ENCODE measurements around the gene PLGRKT.
"Not testable (repeated sequence)": the region's sequence is repeated elsewhere in the genome, so short reads cannot be mapped to it uniquely, and the experiment has no call there.

PLGRKT gene

GRCh38 chr9:5382479-5382878 is 55.2 kb downstream of the PLGRKT start:
- DNase-seq (ENCODE audit: low read depth in 2 of 2): no peak

GRCh38 chr9:5375790-5376477 is 61.8 kb downstream of the PLGRKT start:
- DNase-seq (ENCODE audit: low read depth in 2 of 2): no peak

DNA sequence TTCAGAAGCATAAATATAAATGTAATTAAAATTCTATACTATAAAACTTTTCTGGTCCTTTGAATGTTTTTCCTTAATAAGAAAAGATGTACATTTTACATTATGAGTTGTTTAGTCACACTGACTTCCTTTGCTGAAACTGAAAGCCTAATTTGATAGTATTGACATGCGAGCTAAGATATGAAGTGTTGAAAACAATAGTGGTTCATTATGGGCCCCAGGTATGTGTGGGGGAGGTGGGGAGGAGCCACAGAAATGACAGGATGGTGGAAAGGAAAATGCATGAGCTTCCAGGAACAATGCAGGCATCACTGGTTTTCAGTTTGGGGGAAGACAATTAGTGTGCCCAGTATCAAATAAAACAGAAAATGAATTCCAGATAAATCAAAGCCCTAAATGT is 62.6 kb downstream of the PLGRKT start:
- peak in 1 of 2 experiments; percentile 28 for DNase-seq (ENCODE audit: low read depth in 2 of 2)

GRCh38 chr9:5364294-5365024 is 73.3 kb downstream of the PLGRKT start:
- DNase-seq (ENCODE audit: low read depth in 2 of 2): no peak

DNA sequence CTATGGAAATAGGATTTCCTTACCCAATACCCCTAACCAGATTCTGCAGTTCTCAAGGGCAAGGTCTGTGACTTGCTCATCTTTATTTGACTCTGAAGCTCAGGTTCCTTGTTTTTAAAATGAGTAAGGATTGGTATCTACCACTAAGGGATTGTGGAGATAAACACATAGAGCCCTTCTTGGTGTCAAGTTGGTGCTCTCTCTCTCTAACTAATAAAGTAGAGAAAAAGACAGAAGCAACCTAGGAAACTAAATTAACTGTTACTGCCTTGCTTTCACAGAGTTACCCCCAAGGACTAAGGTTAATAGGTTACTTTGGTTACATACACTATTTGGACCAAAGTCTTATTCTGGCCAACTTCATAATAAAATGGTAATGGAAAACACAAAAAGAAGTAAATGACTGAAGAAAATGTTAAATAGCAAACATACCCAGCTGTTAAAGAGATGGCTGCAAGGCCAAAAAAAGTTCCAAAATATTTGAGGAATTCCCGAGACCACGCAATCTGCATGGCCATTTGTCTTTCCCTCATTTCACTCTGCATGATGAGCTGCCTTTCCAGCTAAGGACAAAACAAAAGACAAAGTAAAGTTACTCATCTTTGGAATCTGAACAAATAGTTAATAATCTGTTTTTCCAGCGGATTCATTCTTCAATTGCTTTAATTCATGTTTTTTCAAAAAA is 76.3 kb downstream of the PLGRKT start:
- DNase-seq (ENCODE audit: low read depth in 2 of 2): no peak

DNA sequence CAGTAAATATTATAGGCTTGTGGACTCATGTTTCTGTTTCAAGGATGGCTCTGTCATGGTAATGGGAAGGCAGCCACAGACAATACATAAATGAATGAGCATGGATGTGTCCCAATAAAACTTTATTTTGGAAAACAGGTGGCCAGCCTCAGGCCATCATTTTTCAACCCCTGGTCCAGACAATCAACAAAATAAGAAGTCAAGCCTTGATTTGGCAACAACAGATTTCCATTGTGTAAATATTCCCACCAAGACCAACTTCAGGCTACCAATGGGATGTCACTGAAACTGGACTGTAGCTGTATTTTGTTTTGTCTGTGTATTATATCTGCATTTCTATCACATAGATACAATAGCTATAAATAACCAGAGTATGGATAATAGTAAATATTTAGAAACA is 77.4 kb downstream of the PLGRKT start:
- no peak for DNase-seq (ENCODE audit: low read depth in 2 of 2)

- no peak for DNase-seq (ENCODE audit: low read depth in 2 of 2)
These were observed 80.2 kb downstream of the PLGRKT start for GRCh38 chr9:5357431-5358105.

DNA sequence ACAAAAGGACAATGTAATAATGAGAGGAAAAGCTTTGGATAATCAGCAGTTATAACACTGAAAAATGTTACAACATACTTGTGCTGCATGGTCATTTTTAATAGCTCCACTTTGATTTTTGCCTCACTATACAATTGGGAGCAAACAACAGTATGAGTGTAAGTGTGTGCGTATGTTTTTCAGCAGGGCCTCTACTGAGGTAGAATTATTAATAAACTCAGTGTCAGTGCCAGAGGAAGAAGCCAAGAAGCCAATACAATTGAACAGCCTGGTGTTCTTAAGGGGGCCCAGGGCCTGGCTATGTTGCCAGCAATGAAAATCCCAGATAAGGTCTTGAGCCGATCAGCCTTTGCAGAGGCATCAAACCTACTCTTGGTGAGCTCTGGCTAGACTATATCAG is 81.9 kb downstream of the PLGRKT start:
- DNase-seq (ENCODE audit: low read depth in 2 of 2): no peak

DNA sequence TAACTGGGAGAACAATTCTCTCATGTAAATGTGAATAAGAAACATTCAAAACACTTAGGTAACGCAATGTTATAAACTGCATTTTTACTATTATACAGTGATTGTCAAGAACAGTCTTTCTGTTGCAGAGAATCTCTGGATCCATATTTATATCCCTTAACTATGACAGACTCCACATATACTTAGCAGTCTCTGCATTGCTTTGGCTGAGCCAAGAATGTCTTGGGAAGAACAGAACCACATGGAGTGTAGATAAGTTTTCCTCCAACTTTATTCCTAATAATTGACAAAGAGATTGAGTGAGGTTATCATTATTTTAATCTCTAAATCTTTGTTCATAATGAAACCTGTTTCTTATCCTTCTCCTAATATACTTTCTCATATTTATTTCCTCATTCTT is 82.5 kb downstream of the PLGRKT start:
- no peak for DNase-seq (ENCODE audit: low read depth in 2 of 2)

DNA sequence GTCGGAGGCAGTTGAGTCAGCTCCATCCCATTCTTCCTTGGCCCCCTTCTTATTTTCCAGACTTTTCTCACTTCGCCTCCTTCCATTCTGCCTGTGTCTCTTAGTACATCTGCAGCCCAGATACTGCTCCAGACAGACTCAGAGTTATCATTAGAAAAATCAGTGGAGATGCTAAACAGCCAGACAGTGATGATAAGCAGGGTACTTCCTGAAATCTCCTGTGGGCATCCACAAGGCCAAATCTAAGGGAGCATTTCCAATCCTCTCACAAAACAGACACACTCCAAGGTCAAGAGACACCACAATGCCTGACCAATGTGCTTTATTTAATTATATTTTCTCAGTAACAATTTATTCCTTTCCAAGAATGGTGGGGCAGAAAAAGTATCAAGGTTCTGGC is 83.5 kb downstream of the PLGRKT start:
- DNase-seq (ENCODE audit: low read depth in 2 of 2): no peak

GRCh38 chr9:5352637-5353248 is 85.0 kb downstream of the PLGRKT start:
- DNase-seq (ENCODE audit: low read depth in 2 of 2): no peak

DNA sequence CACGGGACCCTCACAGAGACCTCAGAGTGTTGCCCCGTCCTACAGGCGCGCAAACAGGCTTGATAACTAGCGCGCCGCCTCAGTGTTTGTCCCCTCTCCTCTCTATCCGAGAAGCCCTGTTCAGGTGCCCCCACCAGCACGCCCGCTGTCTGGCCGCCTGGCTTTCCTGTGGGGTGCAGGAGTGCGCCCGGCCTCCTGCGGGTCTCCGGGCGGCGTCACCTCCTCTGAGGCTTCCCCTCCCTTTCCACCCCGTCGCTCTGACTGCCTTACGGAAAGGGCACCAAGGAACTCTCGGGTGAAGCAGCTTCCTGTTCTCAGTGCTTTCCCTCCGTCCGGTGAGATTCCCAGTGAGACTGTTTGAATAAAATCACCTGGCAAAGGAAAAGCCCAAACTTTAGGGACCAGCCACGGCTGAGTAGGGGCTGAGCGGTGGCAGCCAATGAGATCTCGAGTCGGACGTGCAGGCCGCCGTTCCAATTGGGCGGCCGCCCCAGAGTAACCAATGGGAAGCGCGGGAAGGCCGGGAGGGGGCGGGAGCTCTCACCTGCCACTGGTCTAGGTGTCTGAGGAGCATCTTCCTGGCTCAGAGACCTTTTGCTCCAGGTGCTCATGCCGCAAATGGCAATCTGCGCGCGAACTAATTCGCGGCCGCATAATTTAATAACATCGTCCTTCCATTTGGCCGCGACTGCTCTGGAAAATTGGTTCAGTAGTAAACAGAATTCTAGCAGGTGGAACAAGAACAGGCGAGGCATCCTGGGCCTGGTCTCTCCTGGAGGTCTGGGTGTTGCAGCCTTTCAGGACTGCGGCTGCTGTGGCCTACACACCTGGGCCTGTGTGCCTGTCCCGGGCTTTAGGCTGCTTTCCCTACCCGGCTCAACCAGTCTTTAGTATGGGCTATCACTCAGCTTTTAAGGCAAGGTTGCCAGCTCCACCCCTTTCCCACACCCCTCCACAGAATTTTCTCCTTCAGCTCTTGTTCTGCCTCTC is 98.4 kb downstream of the PLGRKT start, which contains the start of gene RLN1:
Gene RLN1 (minus strand): TSS at position 885 of the 990 bp plus-strand sequence. CDS start 130 bp downstream, at position 755.
- DNase-seq (ENCODE audit: low read depth in 2 of 2): not testable (repeated sequence)

GRCh38 chr9:5336688-5337087 is 101.0 kb downstream of the PLGRKT start:
- no peak for DNase-seq (ENCODE audit: low read depth in 2 of 2)

DNA sequence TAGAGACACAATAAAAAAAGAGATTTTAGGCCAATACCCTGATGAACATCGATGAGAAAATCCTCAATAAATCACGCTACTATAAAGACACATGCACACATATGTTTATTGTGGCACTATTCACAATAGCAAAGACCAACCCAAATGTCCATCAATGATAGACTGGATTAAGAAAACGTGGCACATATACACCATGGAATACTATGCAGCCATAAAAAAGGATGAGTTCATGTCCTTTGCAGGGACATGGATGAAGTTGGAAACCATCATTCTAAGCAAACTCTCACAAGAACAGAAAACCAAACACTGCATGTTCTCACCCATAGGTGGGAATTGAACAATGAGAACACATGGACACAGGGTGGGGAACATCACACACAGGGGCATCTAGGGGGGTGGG is 106.4 kb downstream of the PLGRKT start:
- not testable (repeated sequence) for DNase-seq (ENCODE audit: low read depth in 2 of 2)

- DNase-seq (ENCODE audit: low read depth in 2 of 2): no peak
These were observed 110.7 kb downstream of the PLGRKT start for GRCh38 chr9:5326893-5327548.

- no peak for DNase-seq (ENCODE audit: low read depth in 2 of 2)
These were observed 111.5 kb downstream of the PLGRKT start for GRCh38 chr9:5326187-5326586.

- not testable (repeated sequence) for DNase-seq (ENCODE audit: low read depth in 2 of 2)
These were observed 116.1 kb downstream of the PLGRKT start for GRCh38 chr9:5321601-5322000.

DNA sequence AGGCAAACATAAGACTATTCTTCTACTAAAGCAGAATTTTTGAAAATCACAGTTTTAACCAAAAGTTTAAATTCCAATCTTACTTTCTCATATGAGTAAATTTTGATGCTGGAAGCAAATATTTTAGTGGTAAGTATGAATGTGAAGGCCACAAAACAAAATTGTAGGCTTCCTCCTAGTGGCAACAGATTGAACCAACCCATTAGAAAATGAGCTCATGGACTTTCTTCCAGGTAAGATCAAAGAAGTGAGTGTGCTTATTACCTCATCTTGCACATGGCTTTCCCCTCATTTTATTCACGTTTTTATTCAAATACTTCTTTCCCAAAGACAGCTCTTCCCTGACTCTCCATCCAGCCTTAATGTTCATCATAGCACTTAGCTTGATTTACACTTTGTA is 116.7 kb downstream of the PLGRKT start:
- no peak for DNase-seq (ENCODE audit: low read depth in 2 of 2)

- not testable (repeated sequence) for DNase-seq (ENCODE audit: low read depth in 2 of 2)
These were observed 121.3 kb downstream of the PLGRKT start for GRCh38 chr9:5316406-5316805.
